ENCODE measurements around the gene ZNF281.

The ZNF281 gene

GRCh38 chr1:200409203-200409760, 554 bp downstream of the ZNF281 start:
- H2AFZ ChIP-seq (ENCODE audit: low read length) = peak overlapping the region; percentile 99
- no peaks in the 10 kb centered on the region for H3K9me3 ChIP-seq (ENCODE audit: insufficient read depth, low read depth, low read length)
- peak; percentile 22; the same call in 1 of the 2 replicates for TF ChIP-seq CTCF (conservative IDR thresholded peaks at IDR 0.05; ENCODE audit: low read length)
- TF ChIP-seq EZH2phosphoT487 (IDR thresholded peaks at IDR 0.05; ENCODE audit: borderline replicate concordance) = no peak
- H3K4me2 ChIP-seq (ENCODE audit: low read depth, low read length, poor library complexity, severe bottlenecking) = peak overlapping the region; percentile 79
- 0 out of 2 replicates have a peak, but pooled peaks cover 5% of the 10 kb centered on the region for H3F3A ChIP-seq (ENCODE audit: low read depth)
- H3K9ac ChIP-seq (ENCODE audit: low read depth, low read length, poor library complexity, severe bottlenecking) = peak overlapping the region; percentile 92
- no peaks in the 10 kb centered on the region for H3K9me2 ChIP-seq (replicated peaks; ENCODE audit: low read depth, low read length)
- H4K20me1 ChIP-seq (ENCODE audit: insufficient read depth, low read length, poor library complexity, severe bottlenecking) = peaks cover 48% of the 10 kb centered on the region
- H3K79me2 ChIP-seq (ENCODE audit: insufficient read depth, low read length) = peaks cover 51% of the 10 kb centered on the region
- H3K4me1 ChIP-seq (ENCODE audit: insufficient read depth, low read length, poor library complexity, severe bottlenecking) = peaks cover 44% of the 10 kb centered on the region
- H3K4me3 ChIP-seq (ENCODE audit: low read length, poor library complexity, severe bottlenecking) = peak overlapping the region; percentile 96
- H3K36me3 ChIP-seq (ENCODE audit: insufficient read depth, low read length) = no peaks in the 10 kb centered on the region
- no peaks in the 10 kb centered on the region for H3K27me3 ChIP-seq (ENCODE audit: insufficient read depth, low read length, poor library complexity, severe bottlenecking)

- Histone ChIP-seq H3K4me2 (ENCODE audit: low read depth, low read length, poor library complexity, severe bottlenecking) (peak overlapping the region; percentile 79), H3K79me2 (ENCODE audit: insufficient read depth, low read length) (peaks cover 69% of the 10 kb centered on the region), H3F3A (ENCODE audit: low read depth) (0 out of 2 replicates have a peak, but pooled peaks cover 5% of the 10 kb centered on the region), H3K9me2 (replicated peaks; ENCODE audit: low read depth, low read length) (no peaks in the 10 kb centered on the region), H3K36me3 (ENCODE audit: insufficient read depth, low read length) (no peaks in the 10 kb centered on the region), H4K20me1 (ENCODE audit: insufficient read depth, low read length, poor library complexity, severe bottlenecking) (peaks cover 63% of the 10 kb centered on the region), H2AFZ (ENCODE audit: low read length) (no peak overlapping the region), H3K27me3 (ENCODE audit: insufficient read depth, low read length, poor library complexity, severe bottlenecking) (no peaks in the 10 kb centered on the region), H3K9ac (ENCODE audit: low read depth, low read length, poor library complexity, severe bottlenecking) (peak overlapping the region; percentile 23), H3K4me1 (ENCODE audit: insufficient read depth, low read length, poor library complexity, severe bottlenecking) (peaks cover 59% of the 10 kb centered on the region), H3K4me3 (ENCODE audit: low read length, poor library complexity, severe bottlenecking) (peak overlapping the region; percentile 96), H3K9me3 (ENCODE audit: insufficient read depth, low read depth, low read length) (no peaks in the 10 kb centered on the region)
- TF ChIP-seq EZH2phosphoT487 (IDR thresholded peaks at IDR 0.05; ENCODE audit: borderline replicate concordance) = no peak
- no peak for TF ChIP-seq CTCF (conservative IDR thresholded peaks at IDR 0.05; ENCODE audit: low read length)
Measured at GRCh38 chr1:200406161-200406797, 3.6 kb downstream of the ZNF281 start.

GRCh38 chr1:200405264-200405663, 4.6 kb downstream of the ZNF281 start:
- Histone ChIP-seq H4K20me1 (ENCODE audit: insufficient read depth, low read length, poor library complexity, severe bottlenecking) (peaks cover 63% of the 10 kb centered on the region), H3K79me2 (ENCODE audit: insufficient read depth, low read length) (peaks cover 72% of the 10 kb centered on the region), H3K27me3 (ENCODE audit: insufficient read depth, low read length, poor library complexity, severe bottlenecking) (no peaks in the 10 kb centered on the region), H3K9me3 (ENCODE audit: insufficient read depth, low read depth, low read length) (no peaks in the 10 kb centered on the region), H3F3A (ENCODE audit: low read depth) (0 out of 2 replicates have a peak, but pooled peaks cover 5% of the 10 kb centered on the region), H2AFZ (ENCODE audit: low read length) (no peak overlapping the region), H3K4me1 (ENCODE audit: insufficient read depth, low read length, poor library complexity, severe bottlenecking) (peaks cover 50% of the 10 kb centered on the region), H3K4me2 (ENCODE audit: low read depth, low read length, poor library complexity, severe bottlenecking) (peak overlapping the region; percentile 79), H3K9ac (ENCODE audit: low read depth, low read length, poor library complexity, severe bottlenecking) (no peak overlapping the region), H3K9me2 (replicated peaks; ENCODE audit: low read depth, low read length) (no peaks in the 10 kb centered on the region), H3K4me3 (ENCODE audit: low read length, poor library complexity, severe bottlenecking) (peak overlapping the region; percentile 96), H3K36me3 (ENCODE audit: insufficient read depth, low read length) (no peaks in the 10 kb centered on the region)
- TF ChIP-seq EZH2phosphoT487 (IDR thresholded peaks at IDR 0.05; ENCODE audit: borderline replicate concordance) (no peak), CTCF (conservative IDR thresholded peaks at IDR 0.05; ENCODE audit: low read length) (no peak)

Data from Loucy (cell line).